Heart left ventricle (tissue), 16 donors: ENCODE data around the gene NMRK2. TPM values are rescaled to one million over a fixed set of nuclear protein-coding genes. Genes with fewer than 3 reads are reported as not detected.

Source experiments
- ATAC-seq, 4 donors: fragments of 200-7000 bp; cut with Tn5 transposase; one replicate each; pipeline ENCODE4 v1.9.1; 2020 to 2022; ENCODE audit warnings: moderate library complexity in 4 of 4, mild to moderate bottlenecking in 3 of 4, moderate number of reproducible peaks in 1 of 4
- DNase-seq, 5 donors: peaks; one replicate each; pipeline ENCODE4 v3.0.0-alpha.2; 2020
- H3K27ac ChIP-seq, 12 donors: fragments of 200-600 bp; sonication (generic) in 4 of 12; one replicate each; pipeline versions ENCODE4 v1.5.0 to v1.8.0; 2016 to 2022; ENCODE audit warnings: mild to moderate bottlenecking in 2 of 12
- H3K27me3 ChIP-seq, 9 donors: fragments of 200-600 bp; sonication (generic) in 2 of 9; one replicate each; pipeline versions ENCODE4 v1.5.1 to v1.8.0; 2016 to 2022; ENCODE audit warnings: mild to moderate bottlenecking in 3 of 9
- H3K36me3 ChIP-seq, 9 donors: fragments of 200-600 bp; sonication (generic) in 2 of 9; one replicate each; pipeline versions ENCODE4 v1.5.0 to v1.8.0; 2018 to 2022; ENCODE audit warnings: mild to moderate bottlenecking in 2 of 9
- H3K4me1 ChIP-seq, 12 donors: fragments of 200-600 bp; sonication (generic) in 4 of 12; one replicate each; pipeline versions ENCODE4 v1.5.0 to v1.8.0; 2016 to 2022; ENCODE audit warnings: mild to moderate bottlenecking in 3 of 12
- H3K4me3 ChIP-seq, 12 donors: fragments of 200-600 bp; sonication (generic) in 4 of 12; one replicate each; pipeline versions ENCODE4 v1.5.0 to v1.8.0; 2017 to 2022; ENCODE audit warnings: mild to moderate bottlenecking in 9 of 12, moderate library complexity in 4 of 12
- H3K9me3 ChIP-seq, 12 donors: fragments of 200-600 bp; sonication (generic) in 4 of 12; one replicate each; pipeline versions ENCODE4 v1.5.0 to v1.8.0; 2016 to 2022; ENCODE audit warnings: mild to moderate bottlenecking in 1 of 12
- POLR2A ChIP-seq, 2 donors: fragments of 450-650 bp; IDR thresholded peaks; one replicate each; pipeline ENCODE4 v1.6.1; 2017; ENCODE audit warnings: antibody characterized with exemption in 2 of 2, mild to moderate bottlenecking in 2 of 2, moderate library complexity in 2 of 2
- WGBS, 4 donors: extraction: QIAGEN DNeasy Blood & Tissue Kit in 2 of 4; methylation state at CpG; one replicate each; pipeline versions ENCODE4 v1.1.5 to v1.1.7; 2013 to 2018; 5-methylcytosine and 5-hydroxymethylcytosine counted together
- intact Hi-C, 10 donors: fragments of 100-400 bp; cut with DNase I; formaldehyde crosslinking; loops; one replicate each; pipeline versions ENCODE4 v1.11.1 to v1.14.2; 2022
- polyA plus RNA-seq, 2 donors: library from polyadenylated mRNA; stranded (reverse); fragments of 200-250 nt; gene quantifications; one replicate each; pipeline ENCODE4 v1.2.3, GENCODE V29; 2013
- total RNA-seq, 9 donors: library from RNA; depleted of rRNA in 2 of 9; stranded (reverse); fragments of >200 nt in 2 of 9; fragmentation: NEBNext Ultra II Directional in 3 of 9; extraction: Animal tissue kit (Norgen Biotek cat#: 25700) in 3 of 9; gene quantifications; one replicate each; pipeline versions ENCODE4 v1.1.0 to v1.2.4, GENCODE V29; 2016 to 2023
- TF ChIP-seq, protein P1 (sequence below), 12 donors: fragments of 200-600 bp; sonication (generic) in 4 of 12; IDR thresholded peaks; one replicate each; pipeline versions ENCODE4 v1.5.0 to v1.8.0; 2018 to 2022; ENCODE audit warnings: antibody characterized with exemption in 12 of 12, mild to moderate bottlenecking in 5 of 12
- donor health status: ischemic (EF 13 %, LVEDD 7.1; RV severe dilation, severe dysfunction).
- donor health status: healthy with polysubstance abuse.
- donor health status: DM: no; HTN: yes; CAD: no.
- donor health status: DM: no; HTN: no; CAD: no.
- donor health status: ischemic (EF 25% LVEDD 6.9; RV normal size, moderate dysfunction).
- donor health status: ischemic (EF 25% LVEDD 5.7; RV mildly dilated, moderate dysfunction).
- donor health status: healthy.
- donor health status: DM: yes; HTN: yes; CAD: no.
- donor health status: ischemic (EF 35%, LVEDD 5.7; RV mildly dilated, moderate dysfunction).
- donor health status: nonischemic (EF 11% LVEDD 7.7; RV severe dilation, severe dysfunction).
- donor health status: DM: yes; HTN: yes; CAD: no.
- donor health status: PGD.
- donor health status: ischemic (EF 29% LVEDD 5.4; RV normal size, mild dysfunction).
- donor health status: nonischemic (EF 23%, LVEDD 6.1; RV moderate dilation, normal function).

Gene NMRK2
- total and polyA plus RNA-seq, 11 donors, result 347 to 2,001 (median 612) TPM

DNA sequence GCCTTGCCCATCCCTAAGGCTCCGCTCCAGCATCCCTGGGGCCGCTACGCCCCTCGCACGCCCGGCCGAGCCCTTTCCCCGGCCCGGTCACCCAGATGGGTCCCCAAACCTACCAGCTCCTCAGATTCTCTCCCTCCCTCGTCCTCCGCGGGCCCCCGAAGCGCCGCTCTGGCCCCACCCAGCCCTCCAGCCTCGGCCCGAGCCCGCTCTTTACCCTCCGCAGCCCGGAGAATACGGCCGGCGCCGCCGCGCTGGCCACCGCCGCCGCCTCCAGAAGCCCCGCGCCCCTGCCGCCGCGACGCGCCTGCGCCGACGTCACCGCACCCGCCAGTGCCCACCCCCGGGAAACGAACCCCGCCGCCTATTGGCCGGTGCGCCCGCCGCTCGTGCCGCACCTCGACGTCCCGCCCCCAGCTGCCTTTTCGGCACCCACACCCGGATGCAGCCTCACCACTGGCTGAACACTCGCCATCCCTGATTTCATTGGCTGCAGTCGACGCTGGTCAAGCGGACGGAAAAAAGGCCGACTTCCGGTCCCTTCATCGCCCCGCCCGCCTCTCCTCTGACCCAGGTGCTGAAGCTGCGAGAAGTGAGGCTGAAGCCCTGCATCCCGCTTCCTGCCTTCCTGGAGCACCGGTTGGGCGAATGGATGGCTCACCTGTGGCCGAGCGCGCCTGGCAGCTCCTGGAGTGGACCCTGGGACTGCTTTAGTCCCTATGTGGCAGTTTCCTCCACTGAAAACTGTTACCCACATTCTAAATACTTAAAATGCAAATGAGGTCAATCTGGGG lies 38.1 kb downstream of the NMRK2 start, which contains the start of gene DAPK3:
DAPK3 (minus strand) TSS at position 292 of the 791 bp plus-strand sequence. CDS start 1,364 bp downstream, outside the sequence.
- Histone ChIP-seq H3K27ac (peak within 1 kb of the TSS; percentile 84 to 100 (median 98)), H3K27me3 (no peaks in the 10 kb centered on the region), H3K4me1 (peaks cover 17 to 49% (median 43%) of the 10 kb centered on the region in 12 donors), H3K36me3 (peaks cover 0 to 44% (median 35%) of the 10 kb centered on the region in 9 donors), H3K9me3 (no peaks in the 10 kb centered on the region), H3K4me3 (peak within 1 kb of the TSS; percentile 61 to 100 (median 93))
- WGBS, 4 donors, result 1% methylated on average over 39 to 73 of the region's 73 CpGs
- peak; percentile 96 to 97 for TF ChIP-seq POLR2A (IDR thresholded peaks at IDR 0.05)
- TF ChIP-seq, protein P1, sequence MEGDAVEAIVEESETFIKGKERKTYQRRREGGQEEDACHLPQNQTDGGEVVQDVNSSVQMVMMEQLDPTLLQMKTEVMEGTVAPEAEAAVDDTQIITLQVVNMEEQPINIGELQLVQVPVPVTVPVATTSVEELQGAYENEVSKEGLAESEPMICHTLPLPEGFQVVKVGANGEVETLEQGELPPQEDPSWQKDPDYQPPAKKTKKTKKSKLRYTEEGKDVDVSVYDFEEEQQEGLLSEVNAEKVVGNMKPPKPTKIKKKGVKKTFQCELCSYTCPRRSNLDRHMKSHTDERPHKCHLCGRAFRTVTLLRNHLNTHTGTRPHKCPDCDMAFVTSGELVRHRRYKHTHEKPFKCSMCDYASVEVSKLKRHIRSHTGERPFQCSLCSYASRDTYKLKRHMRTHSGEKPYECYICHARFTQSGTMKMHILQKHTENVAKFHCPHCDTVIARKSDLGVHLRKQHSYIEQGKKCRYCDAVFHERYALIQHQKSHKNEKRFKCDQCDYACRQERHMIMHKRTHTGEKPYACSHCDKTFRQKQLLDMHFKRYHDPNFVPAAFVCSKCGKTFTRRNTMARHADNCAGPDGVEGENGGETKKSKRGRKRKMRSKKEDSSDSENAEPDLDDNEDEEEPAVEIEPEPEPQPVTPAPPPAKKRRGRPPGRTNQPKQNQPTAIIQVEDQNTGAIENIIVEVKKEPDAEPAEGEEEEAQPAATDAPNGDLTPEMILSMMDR (IDR thresholded peaks at IDR 0.05), result peak in 4 of 12 donors; percentile 10 to 38 (median 26)
- DNase-seq, result peak; percentile 98 to 99 (median 99)
- ATAC-seq, result peak; percentile 78 to 91 (median 82)
- intact Hi-C loops, result loop anchor here in 4 of 10 donors (2.0 kb wide), 1 partner anchor 14 kb away; the partner anchor contains the start of gene EEF2 (in 4 of the 4)

DNA sequence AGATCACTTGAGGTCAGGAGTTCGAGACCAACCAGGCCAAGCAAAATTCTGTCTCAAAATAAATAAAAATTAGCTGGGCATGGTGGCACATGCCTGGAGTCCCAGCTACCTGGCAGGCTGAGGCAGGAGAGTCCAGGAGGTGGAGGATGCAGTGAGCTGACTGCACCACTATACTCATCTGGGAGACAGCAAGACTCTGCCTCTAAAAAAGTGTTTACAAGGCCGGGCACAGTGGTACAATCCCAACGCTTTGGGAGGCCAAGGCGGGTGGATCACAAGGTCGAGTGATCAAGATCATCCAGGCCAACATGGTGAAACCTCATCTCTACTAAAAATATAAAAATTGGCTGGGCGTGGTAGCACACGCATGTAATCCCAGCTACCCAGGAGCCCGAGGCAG lies 42.3 kb downstream of the NMRK2 start:
- intact Hi-C loops, result no loop called here
- TF ChIP-seq, protein P1 (IDR thresholded peaks at IDR 0.05), result no peak
- no peak for TF ChIP-seq POLR2A (IDR thresholded peaks at IDR 0.05)
- WGBS, 4 donors, result 80 to 88% (median 84%) methylated on average over 8 of the region's 8 CpGs

DNA sequence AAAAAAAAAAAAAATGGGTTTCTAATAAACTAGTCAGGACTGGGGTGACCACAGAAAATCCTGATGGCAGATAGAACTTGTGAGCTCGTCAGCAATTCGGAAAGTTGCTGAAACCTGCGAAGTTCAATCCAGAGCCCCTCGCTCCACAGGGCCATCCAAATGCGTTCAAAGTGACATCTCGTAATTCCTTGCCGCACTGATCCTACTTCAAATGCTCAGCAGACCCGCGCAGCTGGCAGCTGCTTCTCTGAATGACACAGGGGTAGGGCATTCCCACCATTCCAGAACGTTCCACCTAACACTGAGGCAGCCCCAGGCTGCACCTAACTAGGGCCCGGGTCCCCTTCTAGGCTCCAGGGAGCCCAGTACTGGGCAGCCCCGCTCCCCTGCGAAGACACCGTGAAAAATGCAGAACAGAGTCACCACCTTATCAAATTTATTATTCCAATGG lies 42.8 kb downstream of the NMRK2 start:
- peaks cover 0 to 11% (median 4%) of the 10 kb centered on the region in 12 donors for H3K4me1 ChIP-seq
- TF ChIP-seq, protein P1 (IDR thresholded peaks at IDR 0.05), result no peak
- no peak for TF ChIP-seq POLR2A (IDR thresholded peaks at IDR 0.05)
- no peaks in the 10 kb centered on the region for H3K27me3 ChIP-seq
- ATAC-seq (no peak), DNase-seq (peak in 1 of 5 donors; percentile 22)
- intact Hi-C loops, result no loop called here
- no peak overlapping the region for H3K4me3 ChIP-seq
- whole genome bisulfite sequencing, 4 donors, result 82 to 84% (median 84%) methylated on average over 14 of the region's 14 CpGs
- no peak overlapping the region for H3K27ac ChIP-seq
- H3K9me3 ChIP-seq, result no peaks in the 10 kb centered on the region
- H3K36me3 ChIP-seq, result peaks cover 13 to 64% (median 57%) of the 10 kb centered on the region in 9 donors

More for the DNA sequence above, 42.3 kb downstream of the NMRK2 start:
- Histone ChIP-seq H3K27me3 (no peaks in the 10 kb centered on the region), H3K9me3 (no peaks in the 10 kb centered on the region), H3K27ac (no peak overlapping the region), H3K4me1 (peaks cover 0 to 9% (median 4%) of the 10 kb centered on the region in 12 donors), H3K36me3 (peaks cover 13 to 59% (median 52%) of the 10 kb centered on the region in 9 donors), H3K4me3 (no peak overlapping the region)
- ATAC-seq, result no peak
- peak in 1 of 5 donors; percentile 23 for DNase-seq
